GM23338 (cell line): ENCODE data around the gene CRADD. TPM values are rescaled to one million over a fixed set of nuclear protein-coding genes. Genes with fewer than 3 reads are reported as not detected.

ENCODE experiments used
- ATAC-seq: fragments of 200-7000 bp; cut with Tn5 transposase; 3 replicates; pipeline ENCODE4 v1.9.1; 2020
- DNase-seq: peaks from one replicate; pipeline ENCODE4 v3.0.0-alpha.2; 2015; ENCODE audit warnings: low spot score
- H2AFZ ChIP-seq: fragments of 200-600 bp; sonication (generic); 2 replicates; pipeline ENCODE4 v1.8.0; 2016; ENCODE audit warnings: antibody characterized with exemption, mild to moderate bottlenecking, moderate library complexity
- H3F3A ChIP-seq: fragments of 200-600 bp; sonication (generic); replicated peaks from 2 replicates; pipeline ENCODE4 v1.8.0; 2017; ENCODE audit warnings: antibody characterized with exemption, mixed run types, low read depth
- H3K27ac ChIP-seq: fragments of 200-600 bp; sonication (generic); 2 replicates; pipeline ENCODE4 v1.6.1; 2016; ENCODE audit warnings: low read depth
- H3K27me3 ChIP-seq: fragments of 200-600 bp; sonication (generic); 2 replicates; pipeline ENCODE4 v1.8.0; 2016; ENCODE audit warnings: mild to moderate bottlenecking, mixed run types, moderate library complexity; ENCODE audit not compliant: insufficient read depth
- H3K36me3 ChIP-seq: fragments of 200-600 bp; sonication (generic); 2 replicates; pipeline ENCODE4 v1.8.0; 2016; ENCODE audit warnings: mild to moderate bottlenecking; ENCODE audit not compliant: insufficient read depth
- H3K4me1 ChIP-seq: fragments of 200-600 bp; sonication (generic); 2 replicates; pipeline ENCODE4 v1.8.0; 2016; ENCODE audit warnings: mild to moderate bottlenecking, moderate library complexity; ENCODE audit not compliant: insufficient read depth
- H3K4me2 ChIP-seq: fragments of 200-600 bp; sonication (generic); 2 replicates; pipeline ENCODE4 v1.7.1; 2017; ENCODE audit warnings: mixed run types
- H3K4me3 ChIP-seq: fragments of 200-600 bp; sonication (generic); 2 replicates; pipeline ENCODE4 v1.6.1; 2016; ENCODE audit warnings: mixed run types
- H3K79me2 ChIP-seq: fragments of 200-600 bp; sonication (generic); replicated peaks from 2 replicates; pipeline ENCODE4 v1.8.0; 2017; ENCODE audit warnings: mild to moderate bottlenecking; ENCODE audit not compliant: insufficient read depth
- H3K9me2 ChIP-seq: fragments of 200-600 bp; sonication (generic); 2 replicates; pipeline ENCODE4 v1.8.0; 2017; ENCODE audit not compliant: insufficient read depth
- H4K20me1 ChIP-seq: fragments of 200-600 bp; sonication (generic); replicated peaks from 2 replicates; pipeline ENCODE4 v1.8.0; 2017; ENCODE audit warnings: mild to moderate bottlenecking; ENCODE audit not compliant: insufficient read depth
- H3K27ac Mint-ChIP-seq: 2 replicates; pipeline ENCODE4 v1.8.0; 2020; ENCODE audit warnings: inconsistent platforms, mild to moderate bottlenecking, moderate library complexity, mixed read lengths
- H3K27me3 Mint-ChIP-seq: 3 replicates; pipeline ENCODE4 v1.8.0; 2022; ENCODE audit warnings: low read depth, mild to moderate bottlenecking, moderate library complexity, mixed read lengths, inconsistent platforms; ENCODE audit not compliant: insufficient read depth, poor library complexity
- H3K36me3 Mint-ChIP-seq: 3 replicates; pipeline ENCODE4 v1.8.0; 2021; ENCODE audit warnings: low read depth, mild to moderate bottlenecking, inconsistent platforms, moderate library complexity, mixed read lengths
- H3K4me1 Mint-ChIP-seq: 3 replicates; pipeline ENCODE4 v1.8.0; 2020; ENCODE audit warnings: mild to moderate bottlenecking, inconsistent platforms, mixed read lengths
- H3K4me3 Mint-ChIP-seq: 3 replicates; pipeline ENCODE4 v1.8.0; 2021; ENCODE audit warnings: moderate library complexity, mild to moderate bottlenecking, inconsistent platforms, mixed read lengths
- H3K9me3 Mint-ChIP-seq: 3 replicates; pipeline ENCODE4 v1.8.0; 2020; ENCODE audit warnings: moderate library complexity, mild to moderate bottlenecking, inconsistent platforms, mixed read lengths
- CREB1 ChIP-seq: fragments of 250-450 bp; sonication (Bioruptor Pico); IDR thresholded peaks from 2 replicates; pipeline ENCODE4 v1.5.0; 2020; ENCODE audit warnings: low read depth, mild to moderate bottlenecking, moderate library complexity
- EZH2 ChIP-seq: fragments of 200-600 bp; sonication (generic); IDR thresholded peaks from one replicate; pipeline ENCODE4 v1.8.0; 2017; ENCODE audit warnings: antibody characterized with exemption, mild to moderate bottlenecking, low read depth; ENCODE audit not compliant: unreplicated experiment
- EZH2phosphoT487 ChIP-seq: fragments of 200-600 bp; sonication (generic); IDR thresholded peaks from one replicate; pipeline ENCODE4 v1.8.1; 2018; ENCODE audit warnings: antibody characterized with exemption; ENCODE audit not compliant: unreplicated experiment
- JUNB ChIP-seq: IDR thresholded peaks from one replicate; pipeline ENCODE4 v1.6.1; 2016; ENCODE audit warnings: antibody characterized with exemption; ENCODE audit not compliant: unreplicated experiment
- NANOG ChIP-seq: IDR thresholded peaks from 2 replicates; pipeline ENCODE4 v1.6.1; 2016; ENCODE audit warnings: antibody characterized with exemption, borderline replicate concordance
- POLR2AphosphoS5 ChIP-seq: IDR thresholded peaks from 2 replicates; pipeline ENCODE4 v1.6.1; 2016; ENCODE audit warnings: antibody characterized with exemption, low read depth
- STAT1 ChIP-seq: IDR thresholded peaks from one replicate; pipeline ENCODE4 v1.6.1; 2016; ENCODE audit warnings: antibody characterized with exemption; ENCODE audit not compliant: unreplicated experiment
- ZNF114 ChIP-seq: fragments of 250-450 bp; sonication (Bioruptor Pico); IDR thresholded peaks from 2 replicates; pipeline ENCODE4 v1.5.0; 2020; ENCODE audit warnings: mild to moderate bottlenecking, moderate library complexity
- ZNF331 ChIP-seq: fragments of 250-450 bp; sonication (Bioruptor Pico); IDR thresholded peaks from 2 replicates; pipeline ENCODE4 v1.5.0; 2020; ENCODE audit warnings: low read depth, mild to moderate bottlenecking, moderate library complexity
- ZNF462 ChIP-seq: fragments of 250-450 bp; sonication (Bioruptor Pico); IDR thresholded peaks from 2 replicates; pipeline ENCODE4 v1.5.0; 2020; ENCODE audit warnings: mild to moderate bottlenecking, moderate library complexity
- polyA plus RNA-seq: library from polyadenylated mRNA; unstranded; fragments of >200 nt; fragmentation: Nextera tagmentation; extraction: Ambion mirVana; gene quantifications from 2 replicates; pipeline ENCODE4 v1.2.1, GENCODE V29; 2016
- total RNA-seq: library from RNA; depleted of rRNA; stranded (reverse); fragments of >200 nt; shearing (Covaris generic); gene quantifications from 2 replicates; pipeline ENCODE4 v1.2.3, GENCODE V29; 2014
- TF ChIP-seq, protein P1 (sequence below): IDR thresholded peaks from 2 replicates; pipeline ENCODE4 v1.6.1; 2016; ENCODE audit warnings: antibody characterized with exemption
- TF ChIP-seq, protein P2 (sequence below), 2 experiments: fragments of 200-600 bp in 1 of 2; sonication (generic) in 1 of 2; conservative IDR thresholded peaks; 2 replicates each; pipeline versions ENCODE4 v1.5.1 to v1.6.1; 2016 to 2017; ENCODE audit warnings: antibody characterized with exemption in 2 of 2, low read depth in 2 of 2, mild to moderate bottlenecking in 2 of 2, moderate library complexity in 1 of 2
- TF ChIP-seq, protein P3 (sequence below): IDR thresholded peaks from one replicate; pipeline ENCODE4 v1.6.1; 2018; ENCODE audit warnings: antibody characterized with exemption; ENCODE audit not compliant: unreplicated experiment

CRADD gene
- total and polyA plus RNA-seq, 2 experiments from 2014 or later, result 6.3 to 27.9 TPM

- TF ChIP-seq, protein P1, sequence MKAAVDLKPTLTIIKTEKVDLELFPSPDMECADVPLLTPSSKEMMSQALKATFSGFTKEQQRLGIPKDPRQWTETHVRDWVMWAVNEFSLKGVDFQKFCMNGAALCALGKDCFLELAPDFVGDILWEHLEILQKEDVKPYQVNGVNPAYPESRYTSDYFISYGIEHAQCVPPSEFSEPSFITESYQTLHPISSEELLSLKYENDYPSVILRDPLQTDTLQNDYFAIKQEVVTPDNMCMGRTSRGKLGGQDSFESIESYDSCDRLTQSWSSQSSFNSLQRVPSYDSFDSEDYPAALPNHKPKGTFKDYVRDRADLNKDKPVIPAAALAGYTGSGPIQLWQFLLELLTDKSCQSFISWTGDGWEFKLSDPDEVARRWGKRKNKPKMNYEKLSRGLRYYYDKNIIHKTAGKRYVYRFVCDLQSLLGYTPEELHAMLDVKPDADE, result no peak
- TF ChIP-seq POLR2AphosphoS5 (no peak), EZH2 (no peak), ZNF114 (no peak), CREB1 (CRISPR knock-in tag) (no peak), NANOG (no peak), EZH2phosphoT487 (no peak), ZNF331 (no peak), ZNF462 (CRISPR knock-in tag) (no peak), STAT1 (no peak), JUNB (no peak)
- TF ChIP-seq, protein P2, sequence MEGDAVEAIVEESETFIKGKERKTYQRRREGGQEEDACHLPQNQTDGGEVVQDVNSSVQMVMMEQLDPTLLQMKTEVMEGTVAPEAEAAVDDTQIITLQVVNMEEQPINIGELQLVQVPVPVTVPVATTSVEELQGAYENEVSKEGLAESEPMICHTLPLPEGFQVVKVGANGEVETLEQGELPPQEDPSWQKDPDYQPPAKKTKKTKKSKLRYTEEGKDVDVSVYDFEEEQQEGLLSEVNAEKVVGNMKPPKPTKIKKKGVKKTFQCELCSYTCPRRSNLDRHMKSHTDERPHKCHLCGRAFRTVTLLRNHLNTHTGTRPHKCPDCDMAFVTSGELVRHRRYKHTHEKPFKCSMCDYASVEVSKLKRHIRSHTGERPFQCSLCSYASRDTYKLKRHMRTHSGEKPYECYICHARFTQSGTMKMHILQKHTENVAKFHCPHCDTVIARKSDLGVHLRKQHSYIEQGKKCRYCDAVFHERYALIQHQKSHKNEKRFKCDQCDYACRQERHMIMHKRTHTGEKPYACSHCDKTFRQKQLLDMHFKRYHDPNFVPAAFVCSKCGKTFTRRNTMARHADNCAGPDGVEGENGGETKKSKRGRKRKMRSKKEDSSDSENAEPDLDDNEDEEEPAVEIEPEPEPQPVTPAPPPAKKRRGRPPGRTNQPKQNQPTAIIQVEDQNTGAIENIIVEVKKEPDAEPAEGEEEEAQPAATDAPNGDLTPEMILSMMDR (conservative IDR thresholded peaks at IDR 0.05; ENCODE audit: low read depth in 2 of 2), result no peak
- TF ChIP-seq, protein P3, sequence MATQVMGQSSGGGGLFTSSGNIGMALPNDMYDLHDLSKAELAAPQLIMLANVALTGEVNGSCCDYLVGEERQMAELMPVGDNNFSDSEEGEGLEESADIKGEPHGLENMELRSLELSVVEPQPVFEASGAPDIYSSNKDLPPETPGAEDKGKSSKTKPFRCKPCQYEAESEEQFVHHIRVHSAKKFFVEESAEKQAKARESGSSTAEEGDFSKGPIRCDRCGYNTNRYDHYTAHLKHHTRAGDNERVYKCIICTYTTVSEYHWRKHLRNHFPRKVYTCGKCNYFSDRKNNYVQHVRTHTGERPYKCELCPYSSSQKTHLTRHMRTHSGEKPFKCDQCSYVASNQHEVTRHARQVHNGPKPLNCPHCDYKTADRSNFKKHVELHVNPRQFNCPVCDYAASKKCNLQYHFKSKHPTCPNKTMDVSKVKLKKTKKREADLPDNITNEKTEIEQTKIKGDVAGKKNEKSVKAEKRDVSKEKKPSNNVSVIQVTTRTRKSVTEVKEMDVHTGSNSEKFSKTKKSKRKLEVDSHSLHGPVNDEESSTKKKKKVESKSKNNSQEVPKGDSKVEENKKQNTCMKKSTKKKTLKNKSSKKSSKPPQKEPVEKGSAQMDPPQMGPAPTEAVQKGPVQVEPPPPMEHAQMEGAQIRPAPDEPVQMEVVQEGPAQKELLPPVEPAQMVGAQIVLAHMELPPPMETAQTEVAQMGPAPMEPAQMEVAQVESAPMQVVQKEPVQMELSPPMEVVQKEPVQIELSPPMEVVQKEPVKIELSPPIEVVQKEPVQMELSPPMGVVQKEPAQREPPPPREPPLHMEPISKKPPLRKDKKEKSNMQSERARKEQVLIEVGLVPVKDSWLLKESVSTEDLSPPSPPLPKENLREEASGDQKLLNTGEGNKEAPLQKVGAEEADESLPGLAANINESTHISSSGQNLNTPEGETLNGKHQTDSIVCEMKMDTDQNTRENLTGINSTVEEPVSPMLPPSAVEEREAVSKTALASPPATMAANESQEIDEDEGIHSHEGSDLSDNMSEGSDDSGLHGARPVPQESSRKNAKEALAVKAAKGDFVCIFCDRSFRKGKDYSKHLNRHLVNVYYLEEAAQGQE, result no peak
- Mint-ChIP-seq H3K9me3 (no peaks in the 10 kb centered on the region; the same call in 2 of the 3 replicates), H3K27me3 (no peaks in the 10 kb centered on the region), H3K27ac (no peak overlapping the region), H3K4me3 (no peak overlapping the region), H3K36me3 (no peaks in the 10 kb centered on the region; the same call in 2 of the 3 replicates), H3K4me1 (peaks cover 3% of the 10 kb centered on the region; the same call in 2 of the 3 replicates)
- Histone ChIP-seq H4K20me1 (no peaks in the 10 kb centered on the region), H3K27ac (no peak overlapping the region), H3K9me2 (peaks cover 11% of the 10 kb centered on the region), H3K36me3 (no peaks in the 10 kb centered on the region), H3K79me2 (no peaks in the 10 kb centered on the region), H3F3A (no peaks in the 10 kb centered on the region), H3K4me2 (no peak overlapping the region), H2AFZ (no peak overlapping the region), H3K27me3 (no peaks in the 10 kb centered on the region), H3K4me3 (no peak overlapping the region), H3K4me1 (no peaks in the 10 kb centered on the region; the same call in 1 of the 2 replicates)
- ATAC-seq (no peak), DNase-seq (no peak)
These were observed 38.2 kb upstream of the CRADD start for GRCh38 chr12:93638954-93639353.
